HG02798 (cell line): ENCODE results near the gene CCN5.
"Not testable (repeated sequence)": the region's sequence is repeated elsewhere in the genome, so short reads cannot be mapped to it uniquely, and the experiment has no call there.

Experiments used
- ATAC-seq: cut with Tn5 transposase; IDR thresholded peaks from one replicate; pipeline ENCODE4 v1.9.1; 2021; ENCODE audit warnings: mild to moderate bottlenecking; ENCODE audit not compliant: unreplicated experiment, poor library complexity

The CCN5 gene

DNA sequence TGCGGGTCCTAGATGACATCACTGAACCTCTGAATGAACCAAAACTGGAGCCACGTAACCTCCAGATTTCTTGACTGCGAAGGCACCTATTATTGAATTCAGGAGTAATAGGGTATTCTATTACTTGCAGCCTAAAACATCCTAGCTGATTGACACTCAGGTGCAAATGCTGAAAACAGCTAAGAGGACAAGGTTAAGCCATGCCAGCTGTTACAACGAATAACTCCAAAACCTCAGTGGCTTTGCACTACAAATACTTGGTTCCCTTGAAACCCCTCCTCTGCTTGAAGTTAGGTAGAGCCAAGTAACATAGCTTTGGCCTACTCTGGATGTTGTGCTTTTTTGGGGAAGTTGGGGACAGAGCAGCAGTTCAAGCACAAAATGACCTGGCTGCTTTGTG, 21.0 kb upstream of the CCN5 start:
- ATAC-seq: no peak

- no peak for ATAC-seq
Observed at GRCh38 chr20:44695295-44695673, 19.9 kb upstream of the CCN5 start.

DNA sequence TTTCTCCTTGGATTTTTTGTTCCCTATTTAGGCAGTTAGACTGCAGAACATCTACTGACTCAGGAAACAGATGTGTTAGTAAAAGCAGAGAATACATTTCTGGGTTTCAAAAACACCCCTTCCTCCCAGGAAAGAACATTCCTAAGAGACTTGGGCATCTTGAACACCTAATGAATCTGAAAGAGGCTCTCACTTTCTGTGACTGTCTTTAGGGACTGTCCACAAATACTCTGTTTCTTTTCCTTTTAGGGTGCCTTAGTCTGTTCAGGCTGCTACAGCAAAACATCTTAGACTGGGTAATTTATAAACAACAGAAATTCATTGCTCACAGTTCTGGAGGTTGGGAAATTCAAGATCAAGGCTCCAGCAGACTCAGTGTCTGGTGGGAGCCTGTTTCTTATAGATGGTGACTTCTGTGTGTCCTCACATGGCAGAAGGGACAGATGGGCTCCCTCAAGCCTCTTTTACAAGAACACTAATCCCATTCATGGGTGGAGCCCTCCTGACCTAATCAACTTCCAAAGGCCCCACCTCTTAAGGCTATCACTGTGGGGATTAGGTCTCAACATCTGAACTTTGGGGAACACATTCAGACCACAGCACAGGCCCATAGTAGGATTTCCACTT, 19.4 kb upstream of the CCN5 start:
- no peak for ATAC-seq

- ATAC-seq: no peak
Observed at GRCh38 chr20:44696315-44696714, 18.9 kb upstream of the CCN5 start.

DNA sequence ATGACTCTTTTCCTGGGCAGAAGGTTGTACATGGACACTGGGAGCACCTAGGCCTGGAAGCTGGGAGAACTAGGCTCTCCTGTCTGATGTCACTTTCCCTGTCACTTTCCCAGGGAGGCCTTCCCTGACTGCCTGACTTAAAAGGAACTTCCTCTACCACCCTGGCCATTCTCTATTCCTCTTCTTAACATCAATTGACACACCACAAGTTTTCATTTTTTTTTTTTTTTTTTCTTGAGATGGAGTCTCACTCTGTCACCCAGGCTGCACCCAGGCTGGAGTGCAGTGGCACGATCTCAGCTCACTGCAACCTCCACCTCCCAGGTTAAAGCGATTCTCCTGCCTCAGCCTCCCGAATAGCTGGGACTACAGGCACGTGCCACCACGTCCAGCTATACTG, 18.1 kb upstream of the CCN5 start:
- ATAC-seq: not testable (repeated sequence)

- ATAC-seq: no peak
Observed at GRCh38 chr20:44698351-44698750, 16.8 kb upstream of the CCN5 start.

- no peak for ATAC-seq
Observed at GRCh38 chr20:44700306-44700705, 14.9 kb upstream of the CCN5 start.

DNA sequence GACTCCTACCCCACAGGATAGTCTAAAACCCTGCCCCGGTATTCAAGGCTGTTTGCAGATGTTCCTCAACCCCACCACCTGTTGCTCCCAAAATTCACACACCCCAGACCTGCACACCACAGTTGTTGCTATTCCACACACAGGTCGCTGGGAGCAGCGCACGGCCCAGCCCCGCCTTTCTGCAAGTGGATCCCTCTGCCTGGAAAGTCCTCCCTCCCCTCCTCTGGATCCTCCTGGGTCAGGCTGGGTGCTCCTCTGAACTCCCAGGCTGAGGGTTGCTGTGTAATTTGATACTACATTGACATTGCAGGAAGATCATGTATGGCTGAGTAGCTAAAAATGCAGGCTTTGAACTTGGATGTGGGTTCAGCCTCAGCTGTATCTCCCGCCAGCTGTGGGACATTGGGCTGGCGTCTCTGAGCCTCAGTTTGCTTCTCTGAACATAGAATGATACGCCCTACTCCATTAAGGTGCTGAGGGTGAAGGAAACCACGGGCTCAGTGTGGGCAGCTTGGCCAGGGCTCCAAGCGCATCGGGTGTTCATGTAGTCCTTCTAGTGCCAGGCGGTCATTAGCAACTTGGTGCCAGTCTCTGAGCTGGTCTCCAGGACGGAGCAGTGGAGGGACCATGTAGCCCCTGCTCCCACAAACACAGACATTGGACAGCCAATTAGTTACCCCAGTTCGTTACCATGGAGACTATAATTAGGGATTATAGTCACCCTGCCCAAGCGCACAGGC, 13.9 kb upstream of the CCN5 start:
- ATAC-seq: no peak

- ATAC-seq: no peak
Observed at GRCh38 chr20:44701858-44702256, 13.3 kb upstream of the CCN5 start.

GRCh38 chr20:44702776-44703175, 12.4 kb upstream of the CCN5 start:
- ATAC-seq: no peak

GRCh38 chr20:44703183-44703925, 11.8 kb upstream of the CCN5 start:
- no peak for ATAC-seq

DNA sequence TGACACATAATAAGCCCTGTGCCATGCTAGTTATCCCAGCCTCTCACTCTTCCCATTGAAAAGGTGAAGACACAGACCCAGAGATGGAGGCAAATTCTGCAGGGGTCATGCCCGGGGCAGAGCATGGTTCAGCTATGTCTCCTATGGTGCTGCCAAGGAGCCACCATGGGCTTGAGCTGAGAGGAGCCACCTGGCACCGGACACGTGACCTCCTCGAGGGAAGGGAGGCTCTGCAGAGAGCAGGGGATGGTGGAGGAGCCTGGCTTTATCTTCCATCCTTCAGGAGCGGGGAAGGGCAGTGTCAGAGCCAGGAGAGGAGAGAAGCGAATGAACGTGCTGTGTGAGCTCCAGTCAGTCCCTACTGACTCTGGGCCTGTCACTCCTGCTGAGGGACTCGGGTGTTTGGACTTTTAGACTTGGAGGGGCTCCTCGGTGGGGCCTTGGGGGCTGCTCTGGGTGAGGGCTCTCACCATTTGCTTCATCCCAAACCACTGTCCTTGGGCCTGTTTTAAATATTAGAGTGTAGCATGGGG, 11.1 kb upstream of the CCN5 start:
- ATAC-seq: no peak

- ATAC-seq: no peak
Observed at GRCh38 chr20:44704551-44704971, 10.6 kb upstream of the CCN5 start.

GRCh38 chr20:44705364-44706094, 9.6 kb upstream of the CCN5 start:
- ATAC-seq: no peak

- ATAC-seq: no peak
Observed at GRCh38 chr20:44706301-44707017, 8.7 kb upstream of the CCN5 start.

DNA sequence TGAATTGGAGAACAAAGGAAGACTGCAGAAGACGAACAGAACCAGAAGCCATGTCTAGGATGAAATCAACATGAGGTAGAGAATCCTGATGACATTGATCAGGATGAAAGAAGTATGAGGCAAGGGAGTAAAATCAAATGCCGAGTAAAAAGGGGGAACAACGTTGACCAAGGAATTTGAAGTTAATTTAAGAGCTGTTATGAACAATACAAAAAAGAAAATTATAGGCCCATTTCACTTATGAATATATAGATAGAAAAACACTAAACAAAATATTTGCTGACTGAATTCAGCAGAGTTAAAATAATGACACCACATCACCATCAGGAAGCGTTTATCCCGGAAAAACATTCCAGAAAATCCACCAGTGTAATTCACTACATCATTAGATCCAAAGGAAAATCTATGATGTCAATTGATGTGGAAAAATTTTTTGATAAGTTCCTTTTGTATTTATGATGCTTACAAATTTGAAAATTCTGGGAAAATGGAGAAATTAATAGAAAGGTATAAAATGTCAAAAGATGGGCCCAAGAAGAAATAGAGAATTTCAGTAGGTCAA, 8.1 kb upstream of the CCN5 start:
- ATAC-seq: no peak

DNA sequence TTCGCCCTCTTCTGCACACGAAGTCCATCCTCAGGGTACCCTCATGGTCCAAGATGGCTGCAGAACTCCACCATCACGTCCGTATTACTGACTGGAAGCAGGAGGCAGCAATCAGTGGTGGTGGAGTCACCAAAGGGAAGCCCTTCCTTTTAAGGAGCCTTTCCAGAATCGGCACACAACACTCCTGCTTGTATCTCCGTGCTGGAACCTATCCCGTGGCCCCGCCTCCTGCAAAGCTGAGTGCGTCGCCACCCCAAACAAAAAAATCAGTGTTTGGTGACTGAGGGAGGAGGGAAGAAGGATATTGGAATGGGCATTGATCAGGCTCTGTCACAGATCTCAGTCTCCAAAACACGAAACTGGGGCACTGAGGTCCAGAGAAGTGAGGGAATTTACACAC, 5.8 kb upstream of the CCN5 start:
- ATAC-seq: no peak

DNA sequence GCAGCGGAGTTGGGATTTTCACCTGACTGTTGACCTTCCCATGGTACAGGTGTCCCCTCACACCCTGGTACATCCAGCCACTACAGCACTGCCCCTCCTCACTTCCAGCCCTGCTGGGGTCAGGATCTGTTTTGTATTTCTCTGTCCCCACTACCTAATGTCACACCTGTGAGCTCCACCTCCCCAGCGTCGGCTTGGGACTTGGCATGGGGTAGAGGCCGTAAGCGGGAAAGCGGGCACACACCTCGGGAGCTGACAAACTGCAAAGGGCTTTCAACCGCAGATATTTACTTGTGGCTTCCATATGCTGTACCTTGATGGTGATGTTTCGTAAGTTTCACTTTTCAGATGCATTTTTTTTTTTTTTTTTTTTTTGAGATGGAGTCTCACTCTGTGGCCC, 5.4 kb upstream of the CCN5 start:
- ATAC-seq: no peak

DNA sequence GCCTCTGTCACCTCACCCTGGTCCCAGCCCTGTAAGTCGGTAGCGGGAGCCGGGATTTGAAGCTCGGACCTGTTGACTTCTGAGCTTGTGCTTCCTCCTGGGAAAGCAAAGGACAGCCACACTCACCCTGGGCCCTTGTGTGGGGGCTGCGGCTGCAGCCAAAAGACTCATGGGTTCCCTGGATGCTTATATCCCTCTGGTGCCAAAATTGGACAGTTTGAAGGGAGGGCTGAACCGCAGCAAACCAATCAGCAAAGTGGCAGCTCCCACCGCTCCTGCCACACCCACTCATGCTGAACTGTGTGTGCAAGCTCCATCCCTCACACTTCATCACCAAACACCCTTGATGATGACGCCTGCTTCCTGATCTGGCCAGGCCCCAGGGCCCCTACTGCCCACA, 3.9 kb upstream of the CCN5 start:
- no peak for ATAC-seq
